ENCODE data around the gene ARHGEF40.

The ARHGEF40 gene

GRCh38 chr14:21092273-21093011 lies 22.3 kb downstream of the ARHGEF40 start:
- TF ChIP-seq FOXA1 (IDR thresholded peaks at IDR 0.05) = no peak
- TF ChIP-seq L3MBTL2 (conservative IDR thresholded peaks at IDR 0.05) = peak; percentile 46
- no peak for TF ChIP-seq SP1 (IDR thresholded peaks at IDR 0.05)
- 0 out of 2 replicates have a peak, but pooled peaks have one; percentile 41 for TF ChIP-seq ARNT (IDR thresholded peaks at IDR 0.05)
- ChIA-PET CTCF (interaction anchor here (0.6 to 6.8 kb wide), 15 partner anchors 9 to 109 kb away, joined by 3 to 68 read pairs (median 6); partner anchors contain the start of genes RNASE8 and TMEM253), POLR2A (interaction anchor here (0.6 to 3.2 kb wide), 7 partner anchors 9 to 288 kb away, joined by 3 to 27 read pairs (median 7); partner anchors contain the start of genes ARHGEF40 and TMEM253)
- peak; percentile 88 for DNase-seq (ENCODE audit: extremely low spot score)

GRCh38 chr14:21093018-21093417 lies 22.9 kb downstream of the ARHGEF40 start:
- POLR2A ChIA-PET = interaction anchor here (0.6 to 3.2 kb wide), 6 partner anchors 8 to 78 kb away, joined by 3 to 27 read pairs (median 8); partner anchors contain the start of genes ARHGEF40 and TMEM253
- CTCF ChIA-PET = interaction anchor here (0.6 to 6.8 kb wide), 15 partner anchors 8 to 122 kb away, joined by 3 to 68 read pairs (median 6); partner anchors contain the start of gene TMEM253
- no peak for DNase-seq (ENCODE audit: extremely low spot score)
- no peak for TF ChIP-seq CTBP1 (IDR thresholded peaks at IDR 0.05; ENCODE audit: borderline replicate concordance)
- TF ChIP-seq ZNF384 (IDR thresholded peaks at IDR 0.05) = no peak
- TF ChIP-seq FOXA1 (IDR thresholded peaks at IDR 0.05) = no peak
- no peak for TF ChIP-seq FOXM1 (IDR thresholded peaks at IDR 0.05; ENCODE audit: borderline replicate concordance)
- no peak for TF ChIP-seq PKNOX1 (IDR thresholded peaks at IDR 0.05)
- no peak for TF ChIP-seq LEF1 (IDR thresholded peaks at IDR 0.05; ENCODE audit: borderline replicate concordance)
- no peak for TF ChIP-seq BHLHE40 (IDR thresholded peaks at IDR 0.05; ENCODE audit: borderline replicate concordance)
- no peak for TF ChIP-seq L3MBTL2 (conservative IDR thresholded peaks at IDR 0.05)
- no peak for TF ChIP-seq ELF4 (IDR thresholded peaks at IDR 0.05)
- TF ChIP-seq NFRKB (IDR thresholded peaks at IDR 0.05) = no peak

DNA sequence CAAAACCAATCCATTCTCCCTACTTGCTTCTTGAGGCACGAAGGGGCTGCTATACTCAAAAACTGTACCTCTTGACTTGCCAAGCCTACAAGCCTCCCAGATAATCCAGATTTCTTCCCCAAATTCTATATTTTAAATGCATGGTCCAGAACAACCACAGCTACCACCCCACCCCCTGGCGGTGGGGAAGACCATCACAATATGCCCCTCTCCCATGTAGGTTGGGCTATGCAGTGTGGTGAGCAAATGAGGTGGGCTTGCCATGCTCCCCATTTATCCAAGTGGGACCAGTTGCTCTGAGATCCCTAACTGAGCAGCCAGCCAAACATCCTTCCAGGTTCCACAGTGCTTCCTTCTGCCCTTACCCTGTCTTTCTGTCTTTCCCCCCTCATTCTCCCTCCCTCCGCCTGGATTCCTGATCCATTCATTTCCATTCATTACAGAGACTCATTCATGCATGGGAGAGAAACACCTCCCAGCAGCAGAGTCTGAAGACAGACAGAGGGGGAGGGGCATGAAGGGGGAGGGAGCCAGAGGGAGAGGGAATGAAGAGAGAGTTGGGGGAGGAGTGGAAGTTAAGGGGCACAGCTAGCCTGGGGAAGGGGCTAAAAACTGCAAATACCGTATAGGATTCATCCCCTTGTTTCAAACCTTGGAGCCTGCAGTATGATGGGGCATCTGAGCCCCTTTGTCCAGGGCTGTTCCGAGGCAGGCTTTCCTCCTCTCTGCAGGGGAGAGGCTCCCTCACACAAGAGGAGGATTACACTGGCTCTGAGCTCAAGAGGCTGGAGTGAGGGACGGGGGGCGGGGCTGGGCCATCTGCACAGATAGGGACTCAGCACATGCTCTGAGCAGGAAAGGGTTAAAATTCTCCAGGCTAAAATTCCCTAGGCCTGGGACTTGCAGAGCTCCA lies 23.9 kb downstream of the ARHGEF40 start:
- POLR2A ChIA-PET = interaction anchor here (0.7 to 3.3 kb wide), 7 partner anchors 10 to 79 kb away, joined by 3 to 32 read pairs (median 5); partner anchors contain the start of gene ARHGEF40
- CTCF ChIA-PET = interaction anchor here (0.8 to 6.8 kb wide), 12 partner anchors 7 to 123 kb away, joined by 3 to 68 read pairs (median 5); partner anchors contain the start of gene TMEM253
- no peak for TF ChIP-seq FOXA1 (IDR thresholded peaks at IDR 0.05)
- no peak for TF ChIP-seq LEF1 (IDR thresholded peaks at IDR 0.05; ENCODE audit: borderline replicate concordance)
- no peak for TF ChIP-seq FOXK2 (IDR thresholded peaks at IDR 0.05)
- TF ChIP-seq FOXM1 (IDR thresholded peaks at IDR 0.05; ENCODE audit: borderline replicate concordance) = no peak
- no peak for TF ChIP-seq TARDBP (IDR thresholded peaks at IDR 0.05)
- no peak for TF ChIP-seq NFRKB (IDR thresholded peaks at IDR 0.05)
- no peak for TF ChIP-seq L3MBTL2 (conservative IDR thresholded peaks at IDR 0.05)
- TF ChIP-seq ARNT (IDR thresholded peaks at IDR 0.05) = no peak
- TF ChIP-seq SUZ12 (IDR thresholded peaks at IDR 0.05) = no peak
- no peak for TF ChIP-seq CTBP1 (IDR thresholded peaks at IDR 0.05; ENCODE audit: borderline replicate concordance)
- no peak for TF ChIP-seq SP1 (IDR thresholded peaks at IDR 0.05)
- TF ChIP-seq ELF4 (IDR thresholded peaks at IDR 0.05) = no peak
- no peak for TF ChIP-seq ZNF384 (IDR thresholded peaks at IDR 0.05)
- DNase-seq (ENCODE audit: extremely low spot score) = no peak

DNA sequence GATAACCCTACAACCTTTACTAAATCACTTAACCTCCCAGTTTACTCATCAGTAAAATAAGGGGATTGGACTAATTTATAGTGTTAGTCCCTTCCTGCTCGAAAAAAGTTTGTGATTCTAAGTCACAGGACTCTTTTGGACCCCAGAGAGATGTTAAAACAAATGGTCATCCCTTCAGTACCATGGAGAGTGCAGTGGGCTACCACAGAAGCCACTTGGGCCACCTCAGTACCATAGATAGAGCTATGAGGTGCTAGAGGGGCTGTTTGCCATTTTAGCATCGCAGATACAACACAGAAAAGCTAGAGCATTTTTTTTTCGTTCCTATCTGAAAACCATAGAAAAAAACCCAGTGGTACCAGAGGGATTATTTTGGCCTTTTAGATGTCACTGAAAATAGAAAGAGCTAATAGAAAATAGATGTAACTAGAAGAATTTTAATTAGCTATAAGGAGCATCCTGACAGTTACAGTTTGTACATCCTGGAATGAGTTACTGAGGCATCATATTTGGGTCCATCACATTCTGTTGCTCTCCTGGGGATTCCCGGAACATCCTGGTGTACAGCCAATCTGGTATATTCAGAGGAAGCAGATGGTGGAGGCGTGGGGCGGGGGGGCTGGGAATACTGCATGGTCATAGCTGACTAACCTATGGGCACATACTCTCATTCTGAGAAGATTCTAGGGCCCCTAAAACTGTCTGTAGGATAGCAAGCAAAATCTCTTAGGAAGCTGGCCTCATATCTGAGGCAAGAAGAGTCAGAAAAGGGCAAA lies 25.5 kb downstream of the ARHGEF40 start:
- DNase-seq (ENCODE audit: extremely low spot score) = no peak
- CTCF ChIA-PET = interaction anchor here (0.7 to 6.8 kb wide), 8 partner anchors 9 to 108 kb away, joined by 3 to 68 read pairs (median 5); partner anchors contain the start of gene ARHGEF40
- no peak for TF ChIP-seq NFRKB (IDR thresholded peaks at IDR 0.05)
- TF ChIP-seq FOXA1 (IDR thresholded peaks at IDR 0.05) = no peak
- no peak for TF ChIP-seq FOXK2 (IDR thresholded peaks at IDR 0.05)
- TF ChIP-seq L3MBTL2 (conservative IDR thresholded peaks at IDR 0.05) = no peak
- TF ChIP-seq ELF4 (IDR thresholded peaks at IDR 0.05) = no peak
- no peak for TF ChIP-seq SUZ12 (IDR thresholded peaks at IDR 0.05)
- no peak for TF ChIP-seq PKNOX1 (IDR thresholded peaks at IDR 0.05)
- TF ChIP-seq HDGF (IDR thresholded peaks at IDR 0.05; ENCODE audit: borderline replicate concordance) = no peak
- TF ChIP-seq BHLHE40 (IDR thresholded peaks at IDR 0.05; ENCODE audit: borderline replicate concordance) = no peak
- TF ChIP-seq ARNT (IDR thresholded peaks at IDR 0.05) = no peak
- TF ChIP-seq SP1 (IDR thresholded peaks at IDR 0.05) = no peak
- POLR2A ChIA-PET = interaction anchor here (0.8 to 3.7 kb wide), 3 partner anchors 8 to 28 kb away, joined by 3 to 33 read pairs (median 32); partner anchors contain the start of gene ARHGEF40

DNA sequence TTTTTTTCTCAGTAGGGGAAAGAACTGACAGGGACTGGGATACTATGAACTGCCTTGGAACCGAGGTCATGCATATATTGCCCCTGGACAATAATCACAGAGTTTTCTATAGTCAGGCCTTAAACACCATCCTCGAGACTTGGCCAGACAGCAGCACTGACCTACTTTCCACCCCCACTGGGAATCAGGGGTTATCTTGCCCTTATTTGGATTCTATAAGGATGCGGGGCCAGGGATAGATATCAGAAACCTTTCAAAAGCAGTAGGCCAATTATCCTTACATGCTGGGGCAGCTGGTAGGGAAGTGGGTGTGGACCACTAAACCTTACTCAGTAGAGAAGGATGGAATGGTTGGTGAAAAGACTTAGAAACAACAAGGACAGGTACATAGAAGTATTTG lies 26.3 kb downstream of the ARHGEF40 start:
- POLR2A ChIA-PET = interaction anchor here (1.0 to 3.7 kb wide), 3 partner anchors 8 to 82 kb away, joined by 3 to 33 read pairs (median 32); partner anchors contain the start of gene ARHGEF40
- CTCF ChIA-PET = interaction anchor here (1.2 to 6.8 kb wide), 5 partner anchors 8 to 82 kb away, joined by 3 to 68 read pairs (median 32); partner anchors contain the start of gene ARHGEF40
- DNase-seq (ENCODE audit: extremely low spot score) = no peak
- no peak for TF ChIP-seq FOXK2 (IDR thresholded peaks at IDR 0.05)
- no peak for TF ChIP-seq ELF4 (IDR thresholded peaks at IDR 0.05)
- no peak for TF ChIP-seq HDGF (IDR thresholded peaks at IDR 0.05; ENCODE audit: borderline replicate concordance)
- TF ChIP-seq PKNOX1 (IDR thresholded peaks at IDR 0.05) = no peak
- TF ChIP-seq FOXM1 (IDR thresholded peaks at IDR 0.05; ENCODE audit: borderline replicate concordance) = no peak
- TF ChIP-seq ARNT (IDR thresholded peaks at IDR 0.05) = no peak
- no peak for TF ChIP-seq SP1 (IDR thresholded peaks at IDR 0.05)
- no peak for TF ChIP-seq ZNF384 (IDR thresholded peaks at IDR 0.05)
- no peak for TF ChIP-seq BHLHE40 (IDR thresholded peaks at IDR 0.05; ENCODE audit: borderline replicate concordance)
- TF ChIP-seq CTBP1 (IDR thresholded peaks at IDR 0.05; ENCODE audit: borderline replicate concordance) = no peak
- TF ChIP-seq TARDBP (IDR thresholded peaks at IDR 0.05) = no peak
- no peak for TF ChIP-seq SUZ12 (IDR thresholded peaks at IDR 0.05)
- TF ChIP-seq L3MBTL2 (conservative IDR thresholded peaks at IDR 0.05) = no peak
- TF ChIP-seq LEF1 (IDR thresholded peaks at IDR 0.05; ENCODE audit: borderline replicate concordance) = no peak
- TF ChIP-seq NFRKB (IDR thresholded peaks at IDR 0.05) = no peak
